NCI-H460 (cell line): ENCODE measurements around the gene PON1. TPM values are rescaled to one million over a fixed set of nuclear protein-coding genes. Genes with fewer than 3 reads are reported as not detected.

Experiments used
- DNase-seq: peaks from one replicate; pipeline ENCODE4 v3.0.0-alpha.2; 2016; ENCODE audit warnings: low read depth; ENCODE audit errors: extremely low read depth
- polyA plus RNA-seq: library from polyadenylated mRNA; depleted of rRNA; stranded (reverse); fragments of >200 nt; gene quantifications from 2 replicates; pipeline ENCODE4 v1.2.3, GENCODE V29; 2014; cell fraction: nucleus; rRNA removed
- total RNA-seq: library from RNA; depleted of rRNA; stranded (reverse); fragments of >200 nt; shearing (Covaris generic); gene quantifications from 2 replicates; pipeline ENCODE4 v1.2.3, GENCODE V29; 2014; rRNA removed

PON1 gene
- total RNA-seq, result not detected in 2 replicates
- polyA plus RNA-seq, result not detected in 2 replicates

- DNase-seq, result no peak
Observed at GRCh38 chr7:95324431-95324830, at the start of gene PON1. Gene PON1, minus strand, starts transcription at chr7:95324532. Its CDS starts 57 bp downstream, at chr7:95324475.

GRCh38 chr7:95373323-95373722 lies 49.0 kb upstream of the PON1 start:
- DNase-seq, result no peak

GRCh38 chr7:95368235-95368634 lies 43.9 kb upstream of the PON1 start:
- no peak for DNase-seq

GRCh38 chr7:95367606-95368005 lies 43.3 kb upstream of the PON1 start:
- DNase-seq, result no peak

GRCh38 chr7:95365151-95365550 lies 40.8 kb upstream of the PON1 start:
- DNase-seq, result no peak

- no peak for DNase-seq
Observed at GRCh38 chr7:95357623-95358022, 33.3 kb upstream of the PON1 start.

GRCh38 chr7:95342642-95343307 lies 18.4 kb upstream of the PON1 start:
- no peak for DNase-seq

- DNase-seq, result no peak
Observed at GRCh38 chr7:95342029-95342428, 17.7 kb upstream of the PON1 start.

- DNase-seq, result no peak
Observed at GRCh38 chr7:95340491-95340890, 16.2 kb upstream of the PON1 start.

- DNase-seq, result no peak
Observed at GRCh38 chr7:95338832-95339231, 14.5 kb upstream of the PON1 start.

- DNase-seq, result no peak
Observed at GRCh38 chr7:95335093-95335492, 10.8 kb upstream of the PON1 start.

GRCh38 chr7:95334447-95334846 lies 10.1 kb upstream of the PON1 start:
- no peak for DNase-seq

GRCh38 chr7:95330961-95331337 lies 6.6 kb upstream of the PON1 start:
- DNase-seq, result no peak

GRCh38 chr7:95330204-95330960 lies 6.0 kb upstream of the PON1 start:
- DNase-seq, result peak; percentile 17

- DNase-seq, result no peak
Observed at GRCh38 chr7:95327356-95327755, 3.0 kb upstream of the PON1 start.

GRCh38 chr7:95323410-95324129 lies 762 bp downstream of the PON1 start:
- DNase-seq, result no peak

- no peak for DNase-seq
Observed at GRCh38 chr7:95322854-95323253, 1.5 kb downstream of the PON1 start.

GRCh38 chr7:95322396-95322795 lies 1.9 kb downstream of the PON1 start:
- no peak for DNase-seq

GRCh38 chr7:95321720-95322119 lies 2.6 kb downstream of the PON1 start:
- no peak for DNase-seq

- DNase-seq, result no peak
Observed at GRCh38 chr7:95320651-95321050, 3.7 kb downstream of the PON1 start.

GRCh38 chr7:95319570-95319969 lies 4.8 kb downstream of the PON1 start:
- no peak for DNase-seq
